ENCODE data around the gene EEIG2.

- TF ChIP-seq POLR2AphosphoS5 (IDR thresholded peaks at IDR 0.05; ENCODE audit: insufficient read depth, low read depth, low read length) (no peak), POLR2A (IDR thresholded peaks at IDR 0.05; ENCODE audit: low read depth, low read length) (no peak), CTCF (IDR thresholded peaks at IDR 0.05; ENCODE audit: extremely low read depth in 1 of 2, insufficient read depth in 1 of 2, low read depth in 1 of 2, low read length in 2 of 2) (no peak)
Observed at GRCh38 chr1:108597041-108597440, 37.1 kb downstream of the EEIG2 start.

Data from endothelial cell of umbilical vein (primary cell).